Right lung (tissue), 10 donors: ENCODE measurements around the gene DRD4. TPM values are rescaled to one million over a fixed set of nuclear protein-coding genes. Genes with fewer than 3 reads are reported as not detected.

ENCODE experiments used
- DNase-seq, 2 donors: peaks; one replicate each; pipeline ENCODE4 v3.0.0-alpha.2; 2013
- long read RNA-seq, 8 donors: transcript quantifications; one replicate each; lab custom pipeline, GENCODE V29; 2026
- polyA plus RNA-seq, 5 donors: library from polyadenylated mRNA; unstranded; fragments of 120-200 nt; gene quantifications; one replicate each; pipeline versions ENCODE4 v1.2.1 to v1.2.3, GENCODE V29; 2013; ENCODE audit warnings: inconsistent platforms in 1 of 5, low replicate concordance in 1 of 5; ENCODE audit not compliant: insufficient read length in 5 of 5, insufficient read depth in 1 of 5

The DRD4 gene
- 1 to 10 TPM in 2 of 5 donors, under 1 TPM in 3; 0.21 to 1.5 (median 0.74) TPM for polyA plus RNA-seq
- long read RNA-seq, donor 1 = 0 reads
- long read RNA-seq, donor 2 = 0 reads
- long read RNA-seq, donor 3 = 0 reads
- long read RNA-seq, donor 4 = 0 reads
- long read RNA-seq, donor 5 = 0 reads
- long read RNA-seq, donor 6 = 0 reads
- long read RNA-seq, donor 7 = 0 reads
- long read RNA-seq, donor 8 = 0 reads

DNA sequence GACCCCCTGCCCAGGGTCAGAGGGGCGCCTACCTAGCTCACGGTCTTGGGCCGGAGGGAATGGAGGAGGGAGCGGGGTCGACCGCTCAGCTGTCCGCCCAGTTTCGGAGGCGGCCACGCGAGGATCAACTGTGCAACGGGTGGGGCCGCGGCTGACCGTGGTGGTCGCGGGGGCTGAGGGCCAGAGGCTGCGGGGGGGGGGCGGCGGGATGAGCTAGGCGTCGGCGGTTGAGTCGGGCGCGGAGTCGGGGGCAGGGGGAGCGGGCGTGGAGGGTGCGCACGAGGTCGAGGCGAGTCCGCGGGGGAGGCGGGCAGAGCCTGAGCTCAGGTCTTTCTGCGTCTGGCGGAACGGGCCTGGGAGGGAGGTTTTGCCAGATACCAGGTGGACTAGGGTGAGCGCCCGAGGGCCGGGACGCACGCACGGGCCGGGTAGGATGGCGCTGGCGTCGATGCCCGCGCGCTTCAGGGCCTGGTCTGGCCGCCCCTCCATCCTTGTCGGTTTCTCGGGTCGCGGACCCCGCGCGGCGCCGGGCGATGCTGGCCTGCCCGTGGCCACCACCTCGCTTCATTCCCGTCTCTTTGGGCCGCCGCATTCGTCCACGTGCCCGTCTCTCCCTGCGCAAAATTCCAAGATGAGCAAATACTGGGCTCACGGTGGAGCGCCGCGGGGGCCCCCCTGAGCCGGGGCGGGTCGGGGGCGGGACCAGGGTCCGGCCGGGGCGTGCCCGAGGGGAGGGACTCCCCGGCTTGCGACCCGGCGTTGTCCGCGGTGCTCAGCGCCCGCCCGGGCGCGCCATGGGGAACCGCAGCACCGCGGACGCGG is at the start of gene DRD4:
Gene DRD4, plus strand, starts transcription at position 759 of the 822 bp plus-strand sequence. Its CDS starts 36 bp downstream, at position 795.
- no peak for DNase-seq

DNA sequence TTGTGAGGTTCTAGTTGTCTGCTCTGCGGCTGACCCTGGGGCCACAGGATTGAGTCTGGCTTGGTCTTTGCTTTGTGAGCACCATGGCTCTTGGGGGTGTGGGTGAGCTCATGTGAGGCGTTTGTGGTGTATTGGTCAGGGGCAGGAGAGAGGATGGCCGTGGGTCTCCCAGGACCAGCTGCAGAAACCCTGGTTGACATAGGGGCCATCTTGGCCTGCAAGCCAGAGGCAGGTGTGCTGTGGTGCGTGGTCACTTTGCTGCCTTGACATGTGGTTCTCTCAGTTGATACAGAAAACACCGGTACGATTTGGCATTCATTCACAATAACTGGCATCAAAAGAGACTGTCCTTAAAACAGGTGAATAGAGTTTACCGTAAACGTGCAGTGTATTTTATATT is 49.5 kb upstream of the DRD4 start:
- no peak for DNase-seq

DNA sequence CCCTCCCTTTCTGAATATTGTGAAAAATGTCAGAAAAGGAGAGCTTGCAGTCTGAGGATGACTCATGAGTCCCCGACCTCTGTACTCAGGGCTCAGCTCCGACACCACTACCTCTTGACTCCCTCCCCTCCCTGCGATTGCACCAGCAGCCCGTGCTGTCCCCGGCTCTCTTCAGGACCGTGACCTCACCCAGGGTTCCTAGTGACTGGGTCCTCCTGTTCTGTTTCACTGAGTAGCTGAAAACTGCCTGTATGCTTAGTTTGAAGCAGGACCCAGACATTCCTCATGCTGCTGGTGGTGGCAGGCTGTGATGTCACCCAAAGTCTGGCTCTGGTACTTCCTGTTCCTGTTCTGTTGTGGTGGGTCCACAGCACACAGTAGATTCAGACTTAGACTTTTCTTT is 49.1 kb upstream of the DRD4 start:
- no peak for DNase-seq

DNA sequence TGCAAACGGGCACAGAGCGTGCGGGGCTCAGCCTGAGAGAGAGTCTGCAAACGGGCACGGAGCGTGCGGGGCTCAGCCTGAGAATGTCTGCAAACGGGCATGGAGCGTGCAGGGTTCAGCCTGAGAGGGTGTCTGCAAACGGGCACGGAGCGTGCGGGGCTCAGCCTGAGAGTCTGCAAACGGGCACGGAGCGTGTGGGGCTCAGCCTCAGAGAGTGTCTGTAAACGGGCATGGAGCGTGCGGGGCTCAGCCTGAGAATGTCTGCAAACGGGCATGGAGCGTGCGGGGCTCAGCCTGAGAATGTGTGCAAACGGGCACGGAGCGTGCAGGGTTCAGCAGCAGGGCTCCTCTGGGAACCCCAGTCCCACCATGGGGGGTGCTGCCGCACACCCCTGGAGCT is 47.3 kb upstream of the DRD4 start:
- no peak for DNase-seq

DNA sequence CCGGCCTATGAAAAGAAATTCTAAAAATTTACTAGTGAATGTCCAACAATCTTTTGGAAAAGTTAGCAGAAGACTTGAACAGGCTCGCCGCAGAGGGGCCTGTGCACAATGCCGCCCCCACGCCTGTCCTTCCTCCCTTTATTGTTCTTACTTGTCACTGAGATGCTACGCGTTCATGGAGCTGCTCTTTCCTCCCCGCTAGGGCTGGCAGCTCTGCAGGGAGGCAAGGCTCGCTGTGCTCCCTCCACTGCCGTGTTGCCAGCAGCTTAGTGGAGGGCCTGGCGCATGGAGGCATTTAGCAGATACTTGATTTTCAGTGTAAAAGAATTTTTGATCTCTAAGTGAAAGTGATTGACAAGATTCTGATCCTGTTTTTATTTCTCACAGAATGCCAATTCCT is 46.1 kb upstream of the DRD4 start:
- DNase-seq = no peak

DNA sequence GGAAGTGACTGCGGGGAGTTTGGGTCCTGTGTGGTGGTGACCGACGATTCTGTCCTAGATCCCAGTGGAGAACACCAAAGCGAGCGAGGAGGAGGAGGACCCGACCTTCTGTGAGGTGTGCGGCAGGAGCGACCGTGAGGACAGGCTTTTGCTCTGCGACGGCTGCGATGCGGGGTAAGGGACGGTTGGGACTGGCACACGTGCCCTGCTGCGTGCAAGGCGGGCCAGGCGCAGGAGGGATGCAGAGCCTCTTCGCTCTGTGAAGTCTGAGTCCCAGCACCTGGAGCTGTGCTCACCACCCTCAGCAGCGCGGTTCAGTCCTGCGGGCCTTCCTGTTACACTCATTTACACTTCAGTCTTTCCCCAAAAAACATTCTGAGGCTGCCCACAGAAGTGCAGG is 44.6 kb upstream of the DRD4 start:
- DNase-seq = no peak

DNA sequence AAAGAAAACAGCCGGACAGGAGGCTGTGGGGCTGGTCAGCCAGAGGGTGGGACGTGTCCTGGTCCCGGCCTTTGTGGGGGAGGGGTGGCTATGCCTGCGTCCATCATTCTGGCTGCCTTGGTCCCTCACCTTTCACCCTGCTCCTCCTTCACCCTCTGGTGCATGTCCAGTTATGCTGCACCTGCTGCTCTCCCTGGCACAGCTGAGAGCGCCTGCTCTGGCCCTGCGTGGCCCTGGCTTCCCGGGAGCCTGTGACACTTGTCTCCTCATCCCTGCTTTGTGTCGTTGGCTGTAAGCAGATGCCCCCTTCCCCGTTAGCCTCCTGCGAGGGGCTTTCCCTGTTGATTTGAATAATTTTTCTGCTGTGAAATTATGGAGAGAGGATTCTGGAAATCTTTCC is 44.2 kb upstream of the DRD4 start:
- no peak for DNase-seq

DNA sequence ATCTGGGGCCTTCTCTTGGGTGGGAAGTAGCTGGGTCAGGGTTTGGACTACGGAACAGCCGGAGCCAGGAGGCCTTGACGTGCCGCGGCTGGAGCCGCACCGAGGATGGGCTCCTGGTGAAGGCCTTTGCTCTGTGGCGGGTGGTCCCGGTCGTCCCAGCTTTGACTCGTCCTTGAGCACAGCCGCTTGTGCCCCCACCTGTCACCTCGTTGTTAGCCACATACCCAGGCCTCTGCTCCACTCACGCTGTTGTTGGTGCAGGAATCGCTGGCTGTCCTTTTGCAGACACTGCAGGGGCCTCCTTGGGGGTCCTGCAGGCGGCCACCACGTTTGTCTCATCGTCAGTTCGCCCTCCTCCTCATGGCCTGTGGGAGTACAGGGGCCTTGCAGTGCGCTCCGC is 43.7 kb upstream of the DRD4 start:
- DNase-seq = no peak

DNA sequence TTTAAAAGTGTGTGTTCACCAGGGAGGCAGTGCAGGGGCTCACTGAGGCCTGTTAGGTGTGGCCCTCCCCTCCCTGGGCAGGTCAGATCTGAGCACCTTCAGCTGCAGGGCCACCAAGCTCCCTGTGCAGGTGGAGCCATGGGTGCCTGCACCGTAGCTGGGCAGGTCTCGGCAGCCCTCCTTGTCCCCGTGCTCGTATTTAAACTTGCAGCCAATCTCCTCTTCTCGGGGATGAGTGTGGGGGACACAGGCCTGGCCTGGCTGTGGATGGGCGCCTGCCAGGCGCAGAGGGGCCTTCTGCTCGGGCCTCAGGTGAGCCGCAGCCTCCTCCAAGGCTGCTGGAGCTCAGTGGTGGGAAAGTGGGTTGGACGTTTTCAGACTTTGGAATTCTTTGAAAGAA is 41.7 kb upstream of the DRD4 start:
- DNase-seq = no peak

DNA sequence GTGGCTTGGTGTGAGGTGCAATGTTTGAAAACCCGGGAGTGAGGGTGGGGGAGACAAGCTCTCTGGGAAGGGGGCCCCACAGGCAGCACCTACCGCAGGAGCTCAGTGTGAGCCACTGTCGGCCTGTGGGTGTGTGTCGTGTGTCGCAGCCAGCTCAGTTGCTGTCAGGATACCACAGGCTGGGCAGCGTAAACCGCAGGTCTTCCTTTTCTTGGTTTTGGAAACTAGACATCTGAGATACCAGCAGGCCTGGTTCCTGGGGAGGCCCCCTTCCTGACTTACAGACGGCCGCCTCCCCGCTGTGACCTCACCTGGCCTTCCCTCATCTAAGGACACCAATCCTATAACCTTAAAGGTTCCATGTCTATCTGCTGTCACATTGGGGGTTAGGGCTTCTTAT is 40.7 kb upstream of the DRD4 start:
- DNase-seq = no peak

DNA sequence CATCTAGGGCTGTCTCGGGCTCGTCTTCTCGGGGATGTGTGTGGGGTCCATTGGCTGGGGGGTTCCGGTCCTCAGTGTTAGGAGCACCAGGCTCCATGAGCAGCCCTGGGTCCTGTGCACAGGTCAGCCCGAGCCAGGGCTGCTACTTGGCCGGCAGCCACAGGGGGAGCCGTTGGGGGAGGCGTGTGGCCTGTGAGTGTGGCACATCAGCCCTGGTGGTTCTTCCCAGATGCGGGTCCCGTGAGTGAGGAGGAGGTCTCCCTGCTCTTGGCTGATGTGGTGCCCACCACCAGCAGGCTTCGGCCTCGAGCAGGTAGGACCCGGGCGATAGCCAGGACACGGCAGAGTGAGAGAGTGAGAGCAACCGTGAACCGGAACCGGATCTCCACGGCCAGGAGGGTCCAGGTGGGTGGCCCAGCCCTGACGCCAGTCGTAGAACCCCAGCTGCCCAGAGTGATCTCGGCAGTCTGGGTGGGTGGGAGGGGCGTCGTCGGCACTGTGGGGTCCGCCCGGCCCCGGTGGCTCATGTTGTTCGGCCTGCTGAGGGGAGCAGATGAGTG is 39.8 kb upstream of the DRD4 start:
- DNase-seq = no peak

DNA sequence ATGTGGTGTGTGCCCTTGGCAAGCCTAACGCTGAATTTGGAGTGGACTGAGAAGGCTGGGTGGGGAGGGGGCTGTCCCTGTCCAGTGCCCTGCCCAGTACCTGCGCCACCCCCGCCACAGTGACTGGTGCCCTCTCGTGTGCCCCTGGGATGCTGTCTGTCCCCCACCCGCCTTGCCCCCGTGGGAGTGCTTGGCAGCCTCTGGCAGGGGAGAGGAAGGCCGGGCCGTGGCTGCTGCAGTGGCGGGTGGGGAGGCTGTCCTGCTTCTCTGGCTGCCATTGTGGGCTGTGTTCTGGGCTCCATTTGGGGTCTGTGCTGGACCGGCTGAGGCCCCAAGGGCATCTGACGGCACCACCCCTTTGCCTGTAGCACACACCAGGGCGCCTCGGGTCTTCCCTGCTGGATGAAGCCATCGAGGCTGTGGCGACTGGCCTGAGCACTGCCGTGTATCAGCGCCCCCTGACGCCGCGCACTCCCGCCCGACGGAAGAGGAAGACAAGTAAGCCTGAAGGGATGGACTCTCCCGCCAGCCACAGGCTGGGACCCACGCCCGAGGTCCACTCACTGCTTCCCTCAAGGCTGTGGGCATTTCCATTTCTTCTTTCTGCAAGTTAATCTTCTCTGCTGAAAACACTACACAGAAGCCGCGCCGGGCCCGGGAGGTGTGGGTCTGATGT is 38.9 kb upstream of the DRD4 start:
- DNase-seq = no peak

DNA sequence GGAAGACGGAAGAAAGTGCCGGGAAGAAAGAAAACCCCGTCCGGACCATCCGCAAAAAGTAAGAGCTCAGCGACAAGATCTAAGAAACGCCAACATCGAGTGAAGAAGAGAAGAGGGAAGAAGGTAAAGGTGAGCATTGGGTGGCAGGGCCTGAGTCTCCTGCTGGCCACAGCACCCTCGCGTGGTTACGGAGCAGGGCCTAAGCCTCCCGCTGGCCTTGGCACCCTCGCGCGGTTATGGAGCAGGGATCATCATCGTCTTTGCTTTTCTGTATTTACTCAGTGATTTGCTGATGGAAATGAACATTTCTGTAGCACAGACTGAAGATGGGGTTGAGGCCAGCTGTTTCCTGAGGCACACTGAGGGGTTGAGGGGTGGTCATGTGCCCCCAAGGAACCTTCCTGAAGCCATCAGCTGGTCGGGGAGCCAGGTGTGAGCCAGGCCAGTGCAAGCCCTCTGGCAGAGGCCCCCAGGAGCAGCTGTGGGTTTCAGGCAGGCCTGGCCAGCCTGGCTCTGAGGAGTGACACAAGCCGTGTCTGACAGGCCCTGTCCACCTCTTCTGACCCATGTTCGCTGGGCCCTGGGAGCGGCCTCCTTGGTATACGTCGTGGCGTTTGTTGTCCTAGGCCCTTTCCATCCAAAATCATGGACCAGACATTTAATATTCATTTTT is 35.4 kb upstream of the DRD4 start:
- no peak for DNase-seq

DNA sequence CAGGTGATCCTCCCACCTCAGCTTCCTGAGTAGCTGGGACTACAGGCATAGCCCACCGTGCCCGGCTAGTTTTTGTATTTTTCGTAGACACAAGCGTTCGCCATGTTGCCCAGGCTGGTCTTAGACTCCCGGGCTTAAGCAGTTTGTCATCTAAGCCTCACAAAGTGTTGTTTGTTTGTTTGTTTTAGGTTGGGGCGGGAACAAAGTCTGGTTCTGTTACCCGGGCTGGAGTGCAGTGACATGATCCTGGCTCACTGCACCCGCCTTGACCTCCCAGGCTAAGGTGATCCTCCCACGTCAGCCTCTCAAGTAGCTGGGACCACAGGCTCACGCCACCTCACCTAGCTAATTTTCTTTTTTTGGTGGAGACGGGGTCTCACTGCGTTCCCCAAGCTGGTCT is 33.9 kb upstream of the DRD4 start:
- DNase-seq = no peak

DNA sequence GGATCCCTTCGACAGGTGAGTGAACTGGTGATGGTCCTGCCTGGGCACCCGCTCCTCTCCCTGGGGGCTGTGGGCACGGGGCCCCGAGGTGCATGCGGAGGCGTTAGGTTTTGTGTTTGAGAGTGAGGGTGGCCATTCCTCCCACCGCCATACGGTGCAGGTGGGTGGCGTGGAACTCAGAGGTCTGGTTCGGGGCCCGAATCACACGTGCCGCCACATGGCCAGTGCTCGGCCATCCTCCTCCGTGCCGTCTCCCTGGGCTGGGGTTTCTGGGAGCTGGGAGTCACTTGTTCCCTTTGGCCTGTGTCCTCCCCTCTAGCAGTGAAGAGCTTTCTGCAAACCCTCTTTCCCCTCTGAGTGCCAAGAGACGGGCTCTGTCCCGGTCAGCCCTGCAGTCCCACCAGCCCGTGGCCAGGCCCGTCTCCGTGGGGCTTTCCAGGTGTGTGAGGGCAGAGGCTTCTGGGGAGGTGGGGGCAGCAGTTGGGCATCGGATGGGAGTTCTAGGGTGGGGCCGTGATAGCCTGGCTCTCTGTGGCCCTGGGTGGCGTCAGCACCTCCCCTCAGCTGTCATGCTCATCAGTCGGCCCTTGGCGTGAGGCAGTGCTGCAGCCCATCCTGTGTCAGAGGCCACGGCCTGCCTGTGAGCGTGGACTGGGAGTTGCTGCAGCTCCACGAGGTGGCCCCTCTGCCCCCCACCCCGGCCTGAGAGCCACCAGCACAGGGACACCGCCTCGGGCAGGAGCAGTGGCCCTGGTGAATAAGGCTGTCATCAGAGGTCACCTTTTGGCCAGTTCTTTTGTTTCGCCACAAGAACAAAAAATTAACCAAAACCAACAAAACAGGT is 31.6 kb upstream of the DRD4 start:
- DNase-seq = no peak

DNA sequence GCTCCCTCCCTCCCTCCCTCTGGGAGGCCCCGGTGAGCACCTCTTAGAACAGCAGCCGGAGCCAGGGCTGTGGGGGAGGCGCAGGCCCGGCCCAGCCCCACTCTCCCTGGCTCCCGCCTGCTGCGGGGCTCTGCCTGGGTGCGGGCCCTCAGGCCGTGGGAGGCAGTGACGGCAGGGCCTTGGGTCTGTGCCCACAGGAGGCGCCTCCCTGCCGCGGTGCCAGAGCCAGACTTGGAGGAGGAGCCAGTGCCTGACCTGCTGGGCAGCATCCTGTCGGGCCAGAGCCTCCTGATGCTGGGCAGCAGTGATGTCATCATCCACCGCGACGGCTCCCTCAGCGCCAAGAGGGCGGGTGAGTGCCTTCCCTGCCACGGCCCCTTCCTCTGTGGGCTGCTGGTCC is 30.8 kb upstream of the DRD4 start:
- no peak for DNase-seq

DNA sequence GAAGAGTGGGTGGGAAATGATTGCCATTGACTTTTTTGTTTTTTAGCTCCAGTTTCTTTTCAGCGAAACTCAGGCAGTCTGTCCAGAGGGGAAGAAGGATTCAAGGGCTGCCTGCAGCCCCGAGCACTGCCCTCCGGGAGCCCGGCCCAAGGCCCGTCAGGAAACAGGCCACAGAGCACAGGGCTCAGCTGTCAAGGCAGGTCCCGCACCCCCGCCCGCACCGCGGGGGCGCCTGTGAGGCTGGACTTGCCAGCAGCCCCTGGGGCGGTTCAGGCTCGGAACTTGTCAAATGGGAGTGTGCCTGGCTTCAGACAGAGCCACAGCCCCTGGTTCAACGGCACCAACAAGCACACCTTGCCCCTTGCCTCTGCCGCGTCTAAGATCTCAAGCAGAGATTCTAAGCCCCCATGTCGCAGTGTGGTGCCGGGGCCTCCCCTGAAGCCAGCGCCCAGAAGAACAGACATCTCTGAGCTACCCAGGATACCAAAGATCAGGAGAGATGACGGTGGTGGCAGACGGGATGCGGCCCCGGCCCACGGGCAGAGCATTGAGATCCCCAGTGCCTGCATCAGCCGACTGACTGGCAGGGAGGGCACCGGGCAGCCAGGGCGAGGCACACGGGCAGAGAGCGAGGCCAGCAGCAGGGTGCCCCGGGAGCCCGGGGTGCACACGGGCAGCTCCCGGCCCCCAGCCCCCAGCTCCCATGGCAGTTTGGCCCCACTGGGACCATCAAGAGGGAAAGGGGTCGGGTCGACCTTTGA is 29.9 kb upstream of the DRD4 start:
- DNase-seq = no peak

DNA sequence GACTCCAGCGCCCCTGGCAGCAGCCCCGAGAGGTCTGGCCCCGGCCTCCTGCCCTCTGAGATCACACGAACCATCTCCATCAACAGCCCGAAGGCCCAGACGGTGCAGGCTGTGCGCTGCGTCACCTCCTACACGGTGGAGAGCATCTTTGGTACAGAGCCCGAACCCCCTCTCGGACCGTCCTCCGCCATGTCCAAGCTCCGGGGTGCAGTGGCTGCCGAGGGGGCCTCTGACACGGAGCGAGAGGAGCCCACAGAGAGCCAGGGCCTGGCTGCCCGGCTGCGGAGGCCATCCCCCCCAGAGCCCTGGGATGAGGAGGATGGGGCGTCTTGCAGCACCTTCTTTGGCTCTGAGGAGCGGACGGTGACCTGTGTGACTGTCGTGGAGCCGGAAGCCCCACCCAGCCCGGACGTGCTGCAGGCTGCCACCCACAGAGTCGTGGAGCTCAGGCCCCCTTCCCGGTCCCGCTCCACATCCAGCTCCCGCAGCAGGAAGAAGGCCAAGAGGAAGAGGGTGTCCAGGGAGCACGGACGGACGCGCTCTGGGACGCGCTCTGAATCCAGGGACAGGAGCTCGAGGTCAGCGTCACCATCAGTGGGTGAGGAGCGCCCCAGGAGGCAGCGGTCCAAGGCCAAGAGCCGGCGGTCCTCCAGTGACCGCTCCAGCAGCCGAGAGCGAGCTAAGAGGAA is 29.0 kb upstream of the DRD4 start:
- DNase-seq = no peak

DNA sequence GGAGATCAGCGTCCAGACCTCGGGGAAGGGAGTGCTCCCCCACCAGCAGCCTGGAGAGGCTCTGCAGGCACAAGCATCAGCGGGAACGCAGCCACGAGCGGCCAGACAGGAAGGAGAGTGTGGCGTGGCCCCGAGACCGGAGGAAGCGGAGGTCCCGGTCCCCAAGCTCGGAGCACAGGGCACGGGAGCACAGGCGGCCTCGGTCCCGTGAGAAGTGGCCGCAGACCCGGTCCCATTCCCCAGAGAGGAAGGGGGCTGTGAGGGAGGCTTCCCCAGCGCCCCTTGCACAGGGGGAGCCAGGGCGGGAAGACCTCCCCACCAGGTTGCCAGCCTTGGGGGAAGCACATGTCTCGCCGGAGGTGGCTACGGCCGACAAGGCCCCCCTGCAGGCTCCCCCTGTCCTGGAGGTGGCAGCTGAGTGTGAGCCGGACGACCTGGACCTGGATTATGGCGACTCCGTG is 28.2 kb upstream of the DRD4 start:
- DNase-seq = no peak
